Stomach (tissue), 4 donors: ENCODE measurements around the gene LTBP3.

ENCODE experiments used
- CTCF ChIP-seq, 7 experiments: fragments of 450-650 bp in 4 of 7; fragments of 200-600 bp in 3 of 7; sonication (generic) in 3 of 7; IDR thresholded peaks; one replicate each; pipeline ENCODE4 v1.5.1; 2016 to 2019; ENCODE audit warnings: antibody characterized with exemption in 7 of 7, control low read depth in 2 of 7, mild to moderate bottlenecking in 1 of 7
- EP300 ChIP-seq: sonication (generic); formaldehyde crosslinking; IDR thresholded peaks from one replicate; pipeline ENCODE4 v1.6.1; 2017; ENCODE audit warnings: antibody characterized with exemption

GRCh38 chr11:65591939-65592857 lies 34.0 kb upstream of the LTBP3 start:
- no peak for TF ChIP-seq EP300
- peak in 2 of 7 experiments; percentile 14 to 40 for TF ChIP-seq CTCF (IDR thresholded peaks at IDR 0.05)
